Measurements from ENCODE around the gene PSMD9.
A peak's percentile ranks its signal among the peaks of the same experiment; 100 is the strongest.

The PSMD9 gene

DNA sequence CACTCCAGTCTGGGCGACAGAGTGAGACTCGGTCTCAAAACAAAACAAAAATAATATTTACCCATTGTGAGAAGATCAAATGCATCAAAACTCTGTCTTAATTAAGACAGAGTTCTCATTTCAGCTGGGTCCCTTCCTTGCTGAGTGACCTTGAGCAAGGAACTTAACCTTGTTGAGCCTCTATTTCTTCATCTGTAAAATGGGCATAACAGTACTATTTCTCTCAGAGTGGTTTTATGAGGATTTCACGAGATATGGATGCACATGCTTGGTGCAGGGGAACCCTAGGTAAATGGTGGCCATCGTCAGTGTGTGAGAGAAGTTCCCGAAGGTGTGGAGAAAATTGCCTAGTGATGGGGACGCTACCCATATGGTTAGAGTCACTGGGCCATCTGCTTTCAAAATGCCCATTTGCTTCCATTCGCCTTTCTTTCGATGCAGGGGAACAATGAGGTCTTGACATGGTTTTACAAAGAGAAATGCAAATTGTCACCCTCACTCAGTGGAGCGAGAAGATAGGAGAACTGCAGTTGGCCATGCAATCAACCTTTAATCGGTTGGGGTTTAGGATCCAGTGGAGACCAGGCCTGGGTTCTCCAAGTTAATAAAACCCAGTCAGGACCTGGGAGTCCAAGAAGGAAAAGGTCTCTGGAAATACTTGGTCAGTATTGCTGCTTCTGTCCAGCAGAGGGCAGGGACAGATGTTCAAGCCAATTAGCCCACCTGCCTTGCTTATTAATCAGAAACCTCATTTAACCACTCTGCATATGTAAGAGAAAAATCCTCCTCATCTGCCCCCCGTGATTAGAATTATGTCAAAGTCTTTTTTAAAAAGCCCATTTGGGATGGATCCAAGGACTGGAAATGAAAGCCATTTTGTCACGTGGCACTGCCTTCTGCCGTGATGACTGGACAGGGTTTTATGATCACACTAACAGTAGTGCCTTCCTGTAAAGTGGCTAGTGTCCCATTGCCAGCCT lies 67.0 kb downstream of the PSMD9 start:
- peak; percentile 17 for DNase-seq (ENCODE audit: low spot score)

DNA sequence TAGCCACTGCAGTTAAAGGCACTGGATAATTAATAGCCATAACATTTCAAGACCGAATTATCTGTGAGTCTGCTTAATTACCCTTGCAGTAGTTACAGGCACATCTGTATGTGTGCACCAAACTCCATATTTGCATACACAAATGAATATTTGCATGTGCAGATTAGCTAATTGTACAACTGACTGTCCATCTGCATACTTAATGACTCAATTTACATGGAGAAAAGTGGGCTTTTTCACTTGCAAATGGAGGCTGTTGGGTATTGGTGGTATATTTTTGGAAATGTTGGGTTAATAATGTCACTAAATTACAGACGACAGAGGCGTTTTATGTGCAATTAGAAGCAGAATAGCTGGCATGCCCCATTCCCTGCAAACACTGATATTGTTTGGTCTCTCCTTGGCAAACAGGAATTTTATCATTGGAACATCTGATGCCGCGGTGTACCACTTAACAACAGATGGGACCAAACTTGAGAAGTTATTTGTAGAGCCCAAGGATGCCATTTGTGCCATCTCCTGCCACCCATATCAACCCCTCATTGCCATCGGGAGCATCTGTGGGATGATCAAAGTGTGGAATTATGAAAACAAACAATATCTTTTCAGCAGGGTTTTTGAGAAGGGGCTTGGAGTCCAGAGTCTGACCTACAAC lies 69.4 kb downstream of the PSMD9 start:
- no peak for DNase-seq (ENCODE audit: low spot score)

DNA sequence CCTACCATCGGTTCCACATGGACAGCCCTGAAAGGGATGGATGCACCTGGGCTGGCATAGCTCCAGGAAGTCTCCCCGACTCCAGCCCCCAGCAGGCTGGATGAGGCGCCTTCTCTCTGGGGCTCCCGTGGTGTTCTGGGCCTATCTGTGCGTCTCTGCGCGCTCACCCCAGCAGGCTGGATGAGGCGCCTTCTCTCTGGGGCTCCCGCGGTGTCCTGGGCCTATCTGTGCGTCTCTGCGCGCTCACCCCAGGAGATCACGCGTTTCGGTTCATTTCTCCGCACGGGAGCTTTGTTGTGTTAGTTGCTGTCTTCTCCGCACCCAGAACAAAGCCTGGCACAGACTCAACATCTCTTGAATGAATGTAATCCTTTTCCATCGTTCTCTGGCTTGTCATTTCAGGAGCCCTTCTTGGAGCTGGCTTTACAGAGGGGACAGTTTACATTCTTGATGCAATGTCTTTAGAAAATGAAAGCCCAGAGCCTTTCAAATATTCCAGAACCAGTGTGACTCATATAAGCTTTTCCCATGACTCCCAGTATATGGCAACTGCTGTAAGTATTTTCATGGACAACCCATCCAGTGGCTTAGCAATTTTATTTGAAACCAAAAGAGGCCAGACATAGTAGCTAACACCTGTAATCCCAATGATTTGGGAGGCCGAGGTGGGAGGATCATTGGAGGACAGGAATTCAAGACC lies 70.1 kb downstream of the PSMD9 start:
- no peak for DNase-seq (ENCODE audit: low spot score)

DNA sequence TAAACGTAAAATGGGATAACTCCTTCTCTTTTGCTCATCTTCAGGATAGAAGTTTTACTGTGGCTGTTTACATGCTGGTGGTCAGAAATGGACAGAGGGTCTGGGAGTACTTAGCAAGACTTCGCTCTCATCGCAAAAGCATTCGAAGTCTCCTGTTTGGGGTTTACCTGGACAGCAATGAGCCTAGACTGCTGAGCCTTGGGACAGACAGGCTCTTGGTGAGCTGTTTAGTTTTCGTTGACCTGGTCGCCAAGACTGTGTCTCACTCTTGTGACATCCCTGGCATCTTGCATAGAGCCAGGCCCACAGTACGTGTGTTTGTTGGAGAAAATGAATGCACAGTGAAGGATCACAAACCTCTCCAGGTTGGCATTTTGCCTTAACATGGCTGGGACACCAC lies 72.0 kb downstream of the PSMD9 start:
- no peak for DNase-seq (ENCODE audit: low spot score)

DNA sequence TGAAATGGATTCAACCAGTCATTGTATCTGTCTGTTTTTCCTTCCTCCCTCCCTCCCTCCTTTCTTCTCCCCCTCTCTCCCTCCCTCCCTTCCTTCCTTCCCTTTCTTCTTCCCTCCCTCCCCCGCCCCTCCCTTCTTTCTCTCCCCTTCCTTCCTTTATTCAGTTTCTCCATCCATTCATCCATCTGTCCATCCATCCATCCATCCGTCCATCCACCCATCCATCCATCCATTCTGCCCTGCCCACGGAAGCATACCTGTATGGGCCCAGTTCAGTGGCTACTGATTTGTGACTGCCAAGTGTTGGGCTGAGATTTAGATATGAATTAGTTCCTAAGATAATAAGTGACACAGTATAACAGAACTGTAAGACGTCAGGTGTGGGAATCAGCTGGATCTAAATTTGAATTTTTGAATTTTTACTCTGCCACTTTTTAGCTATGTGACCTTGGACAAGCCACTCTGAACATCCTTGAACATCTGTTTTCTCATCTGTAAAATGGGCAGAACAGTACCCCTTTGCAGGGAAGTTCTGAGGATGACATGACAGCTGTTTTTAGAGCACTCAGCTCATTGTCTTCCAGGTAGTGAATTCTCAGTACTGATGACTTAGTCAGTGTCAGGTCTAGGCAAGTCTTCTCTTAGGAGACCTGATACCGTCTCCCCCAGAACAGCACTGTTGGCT lies 72.7 kb downstream of the PSMD9 start:
- DNase-seq (ENCODE audit: low spot score): no peak

DNA sequence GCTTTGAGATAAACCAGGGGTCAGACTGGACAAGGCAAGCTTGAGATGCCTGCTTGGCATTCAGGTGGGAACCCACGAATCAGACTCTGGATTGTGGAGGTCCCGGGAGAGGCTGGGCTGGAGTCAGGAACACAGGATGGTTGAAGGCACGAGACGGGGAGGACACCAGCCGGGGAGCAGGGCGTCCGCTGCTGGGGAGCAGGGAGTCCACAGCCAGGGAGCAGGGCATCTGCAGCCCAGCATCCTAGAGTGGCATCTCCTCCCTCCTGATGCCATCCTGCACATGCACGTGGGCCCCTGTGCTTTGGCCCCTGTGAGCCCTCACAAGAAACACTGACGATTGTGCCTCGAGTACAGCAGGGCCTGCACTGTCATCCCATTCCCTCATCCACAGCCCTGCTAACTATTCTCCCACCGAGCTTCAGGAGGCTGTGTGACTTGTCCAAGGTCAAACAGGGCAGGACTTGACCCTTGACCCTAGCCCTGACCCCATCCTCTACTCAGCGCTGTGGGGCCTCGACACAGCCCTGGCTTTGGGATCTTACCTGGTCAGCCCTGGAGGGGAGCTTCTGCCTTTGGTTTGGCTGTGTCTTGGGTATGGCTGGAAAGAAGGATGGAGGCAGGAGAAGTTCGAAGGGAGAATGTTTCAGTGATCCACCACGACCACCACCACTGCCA lies 74.9 kb downstream of the PSMD9 start:
- no peak for DNase-seq (ENCODE audit: low spot score)

- no peak for DNase-seq (ENCODE audit: low spot score)
These were observed 76.4 kb downstream of the PSMD9 start for GRCh38 chr12:121964813-121965643.

DNA sequence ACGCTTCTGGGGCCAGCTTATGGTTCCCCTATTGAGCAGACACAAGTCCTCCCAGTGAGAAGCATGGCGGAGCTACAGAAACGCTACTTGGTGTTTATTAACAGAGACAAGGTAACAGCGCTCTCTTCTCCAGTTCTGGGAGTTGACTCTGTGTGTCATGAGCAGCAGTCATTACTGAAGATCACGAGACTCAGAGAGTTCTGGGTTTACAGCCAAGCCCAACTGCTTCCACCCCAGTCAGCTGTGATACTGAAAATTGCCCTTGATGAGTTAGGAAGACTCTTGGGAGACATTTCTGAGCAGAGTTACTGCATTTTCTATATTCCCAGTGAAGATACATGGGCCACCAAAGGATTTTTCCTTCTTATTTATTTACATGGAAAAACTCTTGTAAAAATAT lies 78.4 kb downstream of the PSMD9 start:
- no peak for DNase-seq (ENCODE audit: low spot score)

Data from cerebellar cortex (tissue), 1 donor.